ENCODE data around the gene PEX12.

DNA sequence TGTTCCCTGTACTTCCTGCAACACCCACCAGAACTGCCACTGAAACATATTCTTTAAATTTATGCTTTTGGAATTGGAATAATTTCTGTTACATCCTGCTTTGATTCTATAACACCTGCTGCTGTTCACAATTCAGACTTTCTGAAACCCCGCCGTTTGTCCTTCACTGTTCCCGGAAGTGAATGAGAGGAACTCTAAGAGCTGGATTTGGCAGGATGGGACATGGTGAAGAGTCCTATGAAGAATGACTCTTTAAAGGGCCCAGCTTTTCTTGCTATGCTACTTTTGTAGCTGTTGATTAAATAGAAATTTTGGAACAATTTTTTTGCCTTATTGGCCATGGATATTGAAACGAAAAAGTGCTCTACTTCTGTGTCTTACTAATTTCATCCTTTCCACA is 17.7 kb upstream of the PEX12 start:
- no peak for TF ChIP-seq POLR2A (IDR thresholded peaks at IDR 0.05)
- TF ChIP-seq, protein P1, sequence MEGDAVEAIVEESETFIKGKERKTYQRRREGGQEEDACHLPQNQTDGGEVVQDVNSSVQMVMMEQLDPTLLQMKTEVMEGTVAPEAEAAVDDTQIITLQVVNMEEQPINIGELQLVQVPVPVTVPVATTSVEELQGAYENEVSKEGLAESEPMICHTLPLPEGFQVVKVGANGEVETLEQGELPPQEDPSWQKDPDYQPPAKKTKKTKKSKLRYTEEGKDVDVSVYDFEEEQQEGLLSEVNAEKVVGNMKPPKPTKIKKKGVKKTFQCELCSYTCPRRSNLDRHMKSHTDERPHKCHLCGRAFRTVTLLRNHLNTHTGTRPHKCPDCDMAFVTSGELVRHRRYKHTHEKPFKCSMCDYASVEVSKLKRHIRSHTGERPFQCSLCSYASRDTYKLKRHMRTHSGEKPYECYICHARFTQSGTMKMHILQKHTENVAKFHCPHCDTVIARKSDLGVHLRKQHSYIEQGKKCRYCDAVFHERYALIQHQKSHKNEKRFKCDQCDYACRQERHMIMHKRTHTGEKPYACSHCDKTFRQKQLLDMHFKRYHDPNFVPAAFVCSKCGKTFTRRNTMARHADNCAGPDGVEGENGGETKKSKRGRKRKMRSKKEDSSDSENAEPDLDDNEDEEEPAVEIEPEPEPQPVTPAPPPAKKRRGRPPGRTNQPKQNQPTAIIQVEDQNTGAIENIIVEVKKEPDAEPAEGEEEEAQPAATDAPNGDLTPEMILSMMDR (IDR thresholded peaks at IDR 0.05): no peak

Measured in body of pancreas (tissue), 4 donors.